Adrenal gland (tissue), 5 donors: ENCODE results near the gene ARHGAP35.

Experiments used
- CTCF ChIP-seq, 6 experiments: fragments of 450-650 bp in 4 of 6; fragments of 200-600 bp in 2 of 6; sonication (generic) in 1 of 6; IDR thresholded peaks; 1 replicate in 5 of 6; 2 replicates in 1 of 6; pipeline versions ENCODE4 v1.5.1 to v1.8.0; 2016 to 2021; ENCODE audit warnings: antibody characterized with exemption in 6 of 6, mild to moderate bottlenecking in 2 of 6, moderate library complexity in 1 of 6
- POLR2A ChIP-seq, 2 donors: fragments of 450-650 bp; IDR thresholded peaks; one replicate each; pipeline ENCODE4 v1.6.1; 2017; ENCODE audit warnings: antibody characterized with exemption in 2 of 2, mild to moderate bottlenecking in 2 of 2, moderate library complexity in 1 of 2
- donor health status: DM: no; HTN: no; CAD: no.

GRCh38 chr19:46863818-46864629 is 3.2 kb downstream of the ARHGAP35 start:
- TF ChIP-seq CTCF (IDR thresholded peaks at IDR 0.05), result no peak
- no peak for TF ChIP-seq POLR2A (IDR thresholded peaks at IDR 0.05)
